ENCODE measurements around the gene CDK16. TPM values are rescaled to one million over a fixed set of nuclear protein-coding genes. Genes with fewer than 3 reads are reported as not detected.

CDK16 gene
- total RNA-seq, 1 experiment from 2014 or later: 82.1 TPM

- H3K79me2 ChIP-seq (ENCODE audit: low read depth): no peaks in the 10 kb centered on the region
- intact Hi-C loops (cut with micrococcal nuclease; ENCODE audit: unreplicated experiment): no loop called here
- no peak overlapping the region for H3K4me2 ChIP-seq
- H3K9me3 ChIP-seq (ENCODE audit: insufficient read depth, low read depth): no peaks in the 10 kb centered on the region
- no peak overlapping the region for H3K4me3 ChIP-seq
- H4K20me1 ChIP-seq (ENCODE audit: insufficient read depth): no peaks in the 10 kb centered on the region
- no peak overlapping the region for H2AFZ ChIP-seq
- H3K27me3 ChIP-seq (ENCODE audit: insufficient read depth, low read depth): no peaks in the 10 kb centered on the region
- H3F3A ChIP-seq (ENCODE audit: insufficient read depth, low read depth): no peaks in the 10 kb centered on the region
- BruUV-seq (replicated peaks): no TSS peak
- TF ChIP-seq EZH2 (IDR thresholded peaks at IDR 0.05; ENCODE audit: low read depth): no peak
- TF ChIP-seq CTCF (conservative IDR thresholded peaks at IDR 0.05): no peak
- no peaks in the 10 kb centered on the region for H3K36me3 ChIP-seq (ENCODE audit: low read depth)
- no peaks in the 10 kb centered on the region for H3K4me1 ChIP-seq (replicated peaks; ENCODE audit: insufficient read depth)
- ChIA-PET CTCF (no interaction called here), POLR2A (ENCODE audit: unreplicated experiment) (no interaction called here)
- no peak for DNase-seq
- no peaks in the 10 kb centered on the region for H3K9me2 ChIP-seq (ENCODE audit: insufficient read depth)
- H3K27ac ChIP-seq: no peak overlapping the region
Observed at GRCh38 chrX:47210661-47211425, 7.6 kb upstream of the CDK16 start.

DNA sequence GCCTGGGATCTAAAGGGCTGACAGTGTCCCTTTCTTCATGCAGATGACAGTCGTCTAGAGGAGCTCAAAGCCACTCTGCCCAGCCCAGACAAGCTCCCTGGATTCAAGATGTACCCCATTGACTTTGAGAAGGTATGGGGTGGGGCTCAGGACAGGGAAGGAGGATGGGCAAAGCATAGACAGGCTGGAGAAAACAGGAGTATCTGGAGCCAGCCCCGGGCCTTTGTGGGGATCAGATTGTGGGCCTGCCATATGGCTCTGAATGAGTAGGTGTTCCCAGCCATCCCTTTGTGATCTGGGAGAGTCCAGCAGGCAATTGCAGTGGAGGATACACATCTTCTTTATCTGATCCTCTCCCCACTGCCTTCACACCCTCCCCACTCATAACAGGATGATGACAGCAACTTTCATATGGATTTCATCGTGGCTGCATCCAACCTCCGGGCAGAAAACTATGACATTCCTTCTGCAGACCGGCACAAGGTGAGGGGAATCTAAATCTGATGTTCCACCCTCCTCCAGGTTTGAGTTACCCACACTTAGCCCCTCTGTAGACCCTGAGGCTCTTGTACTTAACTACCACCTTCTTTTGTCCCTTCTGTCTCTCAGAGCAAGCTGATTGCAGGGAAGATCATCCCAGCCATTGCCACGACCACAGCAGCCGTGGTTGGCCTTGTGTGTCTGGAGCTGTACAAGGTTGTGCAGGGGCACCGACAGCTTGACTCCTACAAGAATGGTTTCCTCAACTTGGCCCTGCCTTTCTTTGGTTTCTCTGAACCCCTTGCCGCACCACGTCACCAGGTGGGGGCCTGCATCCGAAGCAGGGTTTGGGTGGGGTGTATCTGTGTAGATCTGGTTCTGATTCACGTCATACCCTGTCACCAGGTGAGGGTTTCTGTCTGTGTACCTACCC is 5.8 kb upstream of the CDK16 start:
- POLR2A ChIA-PET (ENCODE audit: unreplicated experiment): interaction anchor here (0.6 kb wide), 1 partner anchor 136 kb away, joined by 4 read pairs; no protein-coding TSS in a partner anchor
- Histone ChIP-seq H3K36me3 (ENCODE audit: low read depth) (no peaks in the 10 kb centered on the region), H3K4me1 (replicated peaks; ENCODE audit: insufficient read depth) (peaks cover 11% of the 10 kb centered on the region), H3K27me3 (ENCODE audit: insufficient read depth, low read depth) (no peaks in the 10 kb centered on the region), H3K27ac (no peak overlapping the region), H3K79me2 (ENCODE audit: low read depth) (no peaks in the 10 kb centered on the region), H3K4me2 (no peak overlapping the region), H2AFZ (no peak overlapping the region), H3K4me3 (no peak overlapping the region), H3F3A (ENCODE audit: insufficient read depth, low read depth) (peaks cover 9% of the 10 kb centered on the region), H3K9me3 (ENCODE audit: insufficient read depth, low read depth) (no peaks in the 10 kb centered on the region), H4K20me1 (ENCODE audit: insufficient read depth) (no peaks in the 10 kb centered on the region), H3K9me2 (ENCODE audit: insufficient read depth) (no peaks in the 10 kb centered on the region)
- intact Hi-C loops (cut with micrococcal nuclease; ENCODE audit: unreplicated experiment): no loop called here
- no peak for DNase-seq
- BruUV-seq (replicated peaks): no TSS peak
- no peak for TF ChIP-seq EZH2 (IDR thresholded peaks at IDR 0.05; ENCODE audit: low read depth)
- TF ChIP-seq CTCF (conservative IDR thresholded peaks at IDR 0.05): no peak
- CTCF ChIA-PET: no interaction called here

- ChIA-PET CTCF (no interaction called here), POLR2A (ENCODE audit: unreplicated experiment) (no interaction called here)
- Histone ChIP-seq H4K20me1 (ENCODE audit: insufficient read depth) (no peaks in the 10 kb centered on the region), H3K27ac (no peak overlapping the region), H3K27me3 (ENCODE audit: insufficient read depth, low read depth) (no peaks in the 10 kb centered on the region), H3K79me2 (ENCODE audit: low read depth) (peaks cover 7% of the 10 kb centered on the region), H3K4me3 (no peak overlapping the region), H3K9me2 (ENCODE audit: insufficient read depth) (no peaks in the 10 kb centered on the region), H3K36me3 (ENCODE audit: low read depth) (no peaks in the 10 kb centered on the region), H3K9me3 (ENCODE audit: insufficient read depth, low read depth) (no peaks in the 10 kb centered on the region), H3K4me1 (replicated peaks; ENCODE audit: insufficient read depth) (peaks cover 11% of the 10 kb centered on the region), H3K4me2 (no peak overlapping the region), H3F3A (ENCODE audit: insufficient read depth, low read depth) (peaks cover 9% of the 10 kb centered on the region), H2AFZ (no peak overlapping the region)
- no TSS peak for BruUV-seq (replicated peaks)
- no peak for TF ChIP-seq CTCF (conservative IDR thresholded peaks at IDR 0.05)
- TF ChIP-seq EZH2 (IDR thresholded peaks at IDR 0.05; ENCODE audit: low read depth): no peak
- intact Hi-C loops (cut with micrococcal nuclease; ENCODE audit: unreplicated experiment): loop anchor here (5.0 kb wide), 3 partner anchors 83 to 148 kb away; no protein-coding TSS in a partner anchor
- no peak for DNase-seq
Observed at GRCh38 chrX:47214435-47215077, 3.9 kb upstream of the CDK16 start.

Data from PC-9 (cell line).